HG02870 (cell line): ENCODE results near the gene SPACA4.
"Not testable (repeated sequence)": the region's sequence is repeated elsewhere in the genome, so short reads cannot be mapped to it uniquely, and the experiment has no call there.

Source experiments
- ATAC-seq: cut with Tn5 transposase; IDR thresholded peaks from one replicate; pipeline ENCODE4 v1.9.1; 2021; ENCODE audit warnings: mild to moderate bottlenecking, moderate library complexity; ENCODE audit not compliant: unreplicated experiment

The SPACA4 gene

GRCh38 chr19:48606463-48607358, at the start of gene SPACA4:
TSS of gene SPACA4 (plus strand) at chr19:48606742. CDS start at chr19:48606979, 237 bp downstream.
- no peak for ATAC-seq

DNA sequence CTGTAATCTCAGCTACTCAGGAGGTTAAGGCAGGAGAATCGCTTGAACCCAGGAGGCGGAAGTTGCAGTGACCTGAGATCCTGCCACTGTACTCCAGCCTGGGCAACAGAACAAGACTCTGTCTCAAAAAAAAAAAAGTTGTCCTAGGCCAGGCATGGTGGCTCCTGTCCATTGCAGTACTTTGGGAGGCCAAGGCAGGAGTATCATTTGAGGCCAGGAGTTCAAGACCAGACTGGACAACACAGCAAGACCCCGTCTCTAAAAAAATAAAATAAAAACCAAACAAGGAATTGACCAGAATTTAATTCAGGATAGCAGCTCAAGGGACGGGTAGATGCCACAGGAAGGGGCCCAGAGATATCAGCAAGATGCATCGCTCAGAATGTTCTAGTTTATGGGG, 49.7 kb upstream of the SPACA4 start:
- no peak for ATAC-seq

- no peak for ATAC-seq
These were observed 48.4 kb upstream of the SPACA4 start for GRCh38 chr19:48558018-48558684.

GRCh38 chr19:48560095-48560530, 46.4 kb upstream of the SPACA4 start:
- ATAC-seq, result no peak

- ATAC-seq, result no peak
These were observed 45.1 kb upstream of the SPACA4 start for GRCh38 chr19:48561412-48561811.

DNA sequence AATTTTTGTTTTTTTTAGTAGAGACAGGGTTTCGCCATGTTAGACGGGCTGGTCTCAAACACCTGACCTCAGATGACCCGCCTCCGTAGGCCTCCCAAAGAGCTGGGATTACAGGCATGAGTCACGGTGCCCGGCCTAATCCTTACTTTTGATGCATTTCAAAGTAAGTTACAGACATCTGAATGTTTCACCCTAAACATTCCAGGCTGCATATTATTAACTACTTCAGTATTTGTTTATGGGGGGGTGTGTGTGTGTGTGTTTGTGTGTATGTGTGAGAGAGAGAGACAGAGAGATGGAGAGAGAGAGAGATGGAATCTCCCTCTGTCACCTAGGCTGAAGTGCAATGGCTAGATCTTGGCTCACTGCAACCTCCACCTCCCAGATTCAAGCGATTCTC, 41.5 kb upstream of the SPACA4 start:
- no peak for ATAC-seq

DNA sequence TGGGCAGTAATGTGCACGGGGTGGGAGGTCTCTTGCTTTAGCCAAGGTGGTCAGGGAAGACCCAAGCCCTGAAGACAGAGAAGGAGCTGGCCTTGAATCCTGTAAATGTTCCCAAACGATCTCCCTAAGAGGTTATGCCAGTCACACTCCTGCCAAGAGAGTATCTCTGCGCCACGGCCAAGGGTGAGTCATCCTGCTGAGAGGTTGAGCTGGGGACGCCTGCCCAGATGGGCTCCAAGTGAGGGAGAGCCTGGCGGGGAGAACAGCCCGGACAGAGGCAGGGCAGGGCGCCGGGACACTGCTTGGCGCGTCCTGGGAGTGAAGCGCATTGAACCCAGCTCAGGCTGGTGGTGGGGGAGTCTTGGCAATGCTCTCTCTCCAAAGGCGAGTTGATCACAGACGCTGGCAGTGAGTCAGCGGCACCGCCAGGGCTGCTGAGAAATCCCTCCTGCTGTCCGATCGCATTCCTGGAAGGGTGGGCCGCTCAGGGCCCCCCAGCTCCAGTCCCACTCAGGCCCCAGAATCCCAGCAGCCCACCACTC, 38.1 kb upstream of the SPACA4 start:
- no peak for ATAC-seq

- ATAC-seq, result no peak
These were observed 36.7 kb upstream of the SPACA4 start for GRCh38 chr19:48569814-48570213.

DNA sequence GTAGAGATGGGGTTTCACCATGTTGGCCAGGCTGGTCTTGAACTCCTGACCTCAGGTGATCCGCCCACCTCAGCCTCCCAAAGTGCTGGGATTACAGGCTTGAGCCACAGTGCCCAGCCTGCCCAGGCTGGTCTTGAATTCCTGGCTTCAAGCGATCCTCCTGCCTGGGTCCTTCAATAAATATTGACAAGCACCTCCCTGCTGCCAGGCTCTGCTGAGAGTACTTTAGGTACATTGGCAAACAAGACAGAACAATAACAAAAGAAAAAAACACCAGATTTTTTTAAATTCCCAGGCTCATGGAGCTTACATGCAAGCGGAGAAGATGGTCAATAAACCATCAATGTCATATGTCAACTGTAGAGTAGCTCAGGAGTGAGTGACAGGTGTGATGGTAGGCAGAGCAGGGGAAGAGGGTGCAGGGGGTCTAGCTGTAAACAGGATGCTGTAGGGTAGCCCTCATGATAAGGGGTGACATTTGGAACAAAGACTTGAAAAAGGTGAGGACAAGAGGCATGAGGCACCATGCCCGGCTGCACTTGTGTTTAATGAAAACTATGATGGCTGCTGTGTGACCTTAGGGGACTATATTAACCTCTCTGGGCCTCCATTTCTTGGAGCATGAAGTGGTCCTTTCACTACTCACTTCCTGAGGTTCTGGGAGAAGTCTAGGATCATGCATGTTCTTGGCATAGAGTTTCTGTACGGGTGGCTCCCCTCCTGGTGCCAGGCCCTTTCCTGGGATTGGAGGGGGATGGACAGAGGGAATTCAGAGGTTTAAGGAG, 35.0 kb upstream of the SPACA4 start:
- ATAC-seq, result no peak

GRCh38 chr19:48573163-48573505, 33.4 kb upstream of the SPACA4 start:
- ATAC-seq, result no peak

- no peak for ATAC-seq
These were observed 30.5 kb upstream of the SPACA4 start for GRCh38 chr19:48575931-48576622.

- not testable (repeated sequence) for ATAC-seq
These were observed 28.6 kb upstream of the SPACA4 start for GRCh38 chr19:48577908-48578307.

- ATAC-seq, result no peak
These were observed 27.7 kb upstream of the SPACA4 start for GRCh38 chr19:48578891-48579290.

DNA sequence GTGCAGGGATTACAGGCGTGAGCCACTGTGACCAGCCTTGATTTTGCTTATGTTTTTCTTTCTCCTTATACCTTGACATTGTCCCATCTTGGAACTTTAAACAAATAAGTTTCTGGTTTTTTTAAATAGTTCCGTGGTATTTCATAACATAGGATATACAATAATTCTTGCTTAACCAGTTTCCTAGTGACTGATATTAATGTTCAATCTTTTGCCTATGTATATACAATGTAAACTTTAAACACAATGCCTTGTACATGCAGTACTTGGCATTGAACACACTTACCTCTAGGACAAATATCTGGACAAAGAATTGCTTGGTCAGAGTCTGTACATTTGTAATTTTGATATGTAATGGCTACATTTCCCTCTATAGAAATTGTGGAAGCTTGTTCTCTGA, 24.4 kb upstream of the SPACA4 start:
- ATAC-seq, result no peak

DNA sequence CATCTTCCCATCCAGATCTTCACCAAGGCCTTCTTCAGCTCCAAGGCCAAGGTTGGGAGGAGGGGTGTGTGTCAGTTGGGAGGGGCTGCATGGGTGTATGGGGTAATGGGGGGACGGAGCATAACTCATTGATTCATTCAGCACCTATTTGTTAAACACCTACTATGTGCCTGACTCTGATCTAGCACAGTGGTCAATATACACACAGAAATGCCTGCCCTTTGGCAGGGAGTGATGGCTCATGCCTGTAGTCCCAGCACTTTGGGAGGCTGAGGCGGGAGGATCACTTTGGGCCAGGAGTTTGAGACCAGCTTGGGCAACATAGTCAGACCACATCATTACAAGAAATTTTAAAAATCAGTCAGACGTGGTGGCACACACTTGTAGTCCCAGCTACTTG, 19.2 kb upstream of the SPACA4 start:
- ATAC-seq, result no peak

DNA sequence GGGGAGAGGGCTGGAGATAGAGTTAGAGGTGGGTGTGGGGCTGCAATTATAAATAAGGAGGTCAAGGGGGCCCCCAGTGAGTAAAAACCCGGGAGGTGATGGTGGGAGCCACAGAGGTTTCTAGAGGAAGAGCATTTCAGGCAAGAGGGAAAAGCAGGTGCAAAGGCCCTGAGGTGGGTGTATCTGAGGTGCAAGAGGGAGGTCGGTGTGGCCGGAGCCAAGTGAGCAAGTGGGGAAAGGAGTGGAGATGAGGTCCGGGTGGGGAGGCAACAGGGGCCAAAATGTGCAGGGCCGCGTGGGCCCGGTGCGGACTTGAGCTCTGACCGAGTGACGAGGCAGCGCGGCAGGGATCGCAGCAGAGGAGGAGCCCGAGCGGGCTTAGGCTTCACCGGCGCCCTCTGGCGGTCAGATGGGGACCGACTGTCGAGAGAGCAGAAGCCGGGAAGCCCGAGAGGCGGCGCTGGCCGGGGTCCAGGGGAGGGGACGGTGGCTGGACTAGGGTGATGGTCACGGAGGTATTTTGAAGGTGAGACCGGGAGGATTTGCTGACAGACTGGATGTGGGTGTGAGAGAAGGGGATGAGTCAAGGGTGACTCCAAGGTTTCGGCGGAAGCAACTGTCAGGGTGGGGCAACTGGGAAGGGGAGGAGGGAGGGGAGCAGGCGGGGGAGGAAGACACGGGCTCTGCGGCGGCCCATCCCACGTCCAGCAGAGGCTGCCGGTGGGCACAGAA, 17.7 kb upstream of the SPACA4 start:
- no peak for ATAC-seq

GRCh38 chr19:48591021-48591420, 15.5 kb upstream of the SPACA4 start:
- ATAC-seq, result no peak

- no peak for ATAC-seq
These were observed 11.4 kb upstream of the SPACA4 start for GRCh38 chr19:48595171-48595570.

GRCh38 chr19:48595833-48596232, 10.7 kb upstream of the SPACA4 start:
- no peak for ATAC-seq

GRCh38 chr19:48596237-48596636, 10.3 kb upstream of the SPACA4 start:
- ATAC-seq, result no peak
